Body of pancreas (tissue), 4 donors: ENCODE data around the gene ELOF1. TPM values are rescaled to one million over a fixed set of nuclear protein-coding genes. Genes with fewer than 3 reads are reported as not detected.

ENCODE experiments used
- ATAC-seq: fragments of 150-250 bp; one replicate; pipeline ENCODE4 v1.9.1; 2016
- DNase-seq, 4 donors: peaks; one replicate each; pipeline ENCODE4 v3.0.0-alpha.2; 2019
- H3K27ac ChIP-seq, 4 donors: fragments of 200-600 bp; sonication (generic); 1 replicate in 3 of 4; 2 replicates in 1 of 4; pipeline versions ENCODE4 v1.5.1 to v1.6.1; 2016 to 2019; ENCODE audit warnings: mild to moderate bottlenecking in 1 of 4, mixed read lengths in 1 of 4, moderate library complexity in 1 of 4
- H3K27me3 ChIP-seq, 2 donors: fragments of 200-600 bp; sonication (generic); one replicate each; pipeline ENCODE4 v1.6.0; 2016; ENCODE audit warnings: mild to moderate bottlenecking in 1 of 2
- H3K36me3 ChIP-seq, 2 donors: fragments of 200-600 bp; sonication (generic); replicated peaks in 1 of 2; 2 replicates each; pipeline ENCODE4 v1.5.1; 2016; ENCODE audit warnings: low read depth in 2 of 2; ENCODE audit not compliant: insufficient read depth in 1 of 2
- H3K4me1 ChIP-seq: fragments of 200-600 bp; sonication (generic); one replicate; pipeline ENCODE4 v1.6.0; 2016
- H3K4me3 ChIP-seq, 2 donors: fragments of 200-600 bp; sonication (generic); 1 replicate in 1 of 2; 2 replicates in 1 of 2; pipeline ENCODE4 v1.5.1; 2016 to 2019
- H3K9me3 ChIP-seq, 3 donors: fragments of 200-600 bp; sonication (generic); 1 replicate in 2 of 3; 2 replicates in 1 of 3; pipeline ENCODE4 v1.5.1; 2016
- POLR2A ChIP-seq, 3 donors: fragments of 450-650 bp; IDR thresholded peaks; one replicate each; pipeline ENCODE4 v1.6.1; 2016; ENCODE audit warnings: antibody characterized with exemption in 3 of 3, mild to moderate bottlenecking in 2 of 3
- WGBS, 2 donors: methylation state at CpG; one replicate each; pipeline ENCODE4 v1.1.5; 2017; 5-methylcytosine and 5-hydroxymethylcytosine counted together
- intact Hi-C: fragments of 100-400 bp; cut with DNase I; formaldehyde crosslinking; loops from one replicate; pipeline ENCODE4 v1.15.1; 2023
- total RNA-seq, 2 donors: library from RNA; depleted of rRNA; stranded (reverse); fragments of >200 nt; gene quantifications; one replicate each; pipeline ENCODE4 v1.1.0, GENCODE V29; 2016
- TF ChIP-seq, protein P1 (sequence below), 7 experiments: fragments of 450-650 bp in 4 of 7; fragments of 200-600 bp in 3 of 7; sonication (generic) in 3 of 7; IDR thresholded peaks; one replicate each; pipeline ENCODE4 v1.5.1; 2016 to 2019; ENCODE audit warnings: antibody characterized with exemption in 7 of 7

ELOF1 gene
- total RNA-seq, 2 donors from 2014 or later = 36.6 TPM

DNA sequence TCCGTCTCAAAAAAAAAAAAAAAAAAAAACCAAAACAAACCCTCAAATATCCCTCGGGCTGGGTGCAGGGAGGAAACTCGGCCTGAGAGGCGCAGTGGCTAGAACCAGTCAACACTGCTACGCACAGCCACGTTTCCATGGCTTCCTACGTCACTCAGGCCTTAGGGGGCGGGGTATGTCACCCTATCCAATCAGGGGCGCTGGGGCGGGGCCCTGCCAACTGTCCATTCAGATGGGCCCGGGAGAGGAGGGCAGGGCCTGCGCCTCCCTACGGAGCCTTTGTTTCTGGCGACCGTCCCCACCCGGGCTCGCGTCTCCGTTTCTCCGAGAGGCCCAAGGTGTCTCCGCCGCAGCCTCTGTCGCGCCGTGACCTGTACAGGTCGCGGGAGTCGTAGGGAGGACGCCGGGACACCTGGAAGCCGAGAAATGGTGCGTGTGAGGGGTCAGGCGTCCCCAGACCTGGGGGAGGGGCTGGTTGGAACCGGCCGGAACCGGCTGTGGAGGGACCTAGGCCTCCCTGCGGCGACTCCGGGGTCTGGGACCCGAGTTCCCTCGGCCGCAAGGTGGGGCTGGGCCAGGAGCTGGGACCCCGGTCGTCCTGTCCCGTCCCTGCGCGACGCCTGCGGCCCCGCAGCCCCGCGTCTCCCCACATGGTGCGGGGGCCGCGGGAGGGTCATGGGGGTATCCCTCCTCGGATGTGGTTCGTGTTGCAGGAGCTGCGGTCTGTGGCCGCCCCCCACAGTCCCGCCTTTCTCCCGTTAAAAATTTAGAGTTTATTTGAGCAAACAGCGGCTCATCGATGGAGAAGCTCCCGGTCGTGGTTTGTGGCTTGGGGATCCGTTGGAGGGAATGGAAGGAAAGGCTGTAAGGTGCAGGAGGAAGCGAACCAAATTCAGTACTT lies 38.4 kb upstream of the ELOF1 start, which contains the start of gene ZNF627:
TSS of gene ZNF627 (plus strand) at position 282 of the 901 bp plus-strand sequence. CDS start at position 427, 145 bp downstream.
- Histone ChIP-seq H3K4me3 (peak within 1 kb of the TSS; percentile 83 to 86), H3K4me1 (peaks cover 20% of the 10 kb centered on the region), H3K27me3 (no peaks in the 10 kb centered on the region), H3K36me3 (no peaks in the 10 kb centered on the region), H3K27ac (peak within 1 kb of the TSS; percentile 72 to 92 (median 88)), H3K9me3 (no peaks in the 10 kb centered on the region)
- intact Hi-C loops = no loop called here
- DNase-seq (peak; percentile 99 to 100 (median 100)), ATAC-seq (peak; percentile 100)
- peak; percentile 93 to 98 (median 98) for TF ChIP-seq POLR2A (IDR thresholded peaks at IDR 0.05)
- TF ChIP-seq, protein P1, sequence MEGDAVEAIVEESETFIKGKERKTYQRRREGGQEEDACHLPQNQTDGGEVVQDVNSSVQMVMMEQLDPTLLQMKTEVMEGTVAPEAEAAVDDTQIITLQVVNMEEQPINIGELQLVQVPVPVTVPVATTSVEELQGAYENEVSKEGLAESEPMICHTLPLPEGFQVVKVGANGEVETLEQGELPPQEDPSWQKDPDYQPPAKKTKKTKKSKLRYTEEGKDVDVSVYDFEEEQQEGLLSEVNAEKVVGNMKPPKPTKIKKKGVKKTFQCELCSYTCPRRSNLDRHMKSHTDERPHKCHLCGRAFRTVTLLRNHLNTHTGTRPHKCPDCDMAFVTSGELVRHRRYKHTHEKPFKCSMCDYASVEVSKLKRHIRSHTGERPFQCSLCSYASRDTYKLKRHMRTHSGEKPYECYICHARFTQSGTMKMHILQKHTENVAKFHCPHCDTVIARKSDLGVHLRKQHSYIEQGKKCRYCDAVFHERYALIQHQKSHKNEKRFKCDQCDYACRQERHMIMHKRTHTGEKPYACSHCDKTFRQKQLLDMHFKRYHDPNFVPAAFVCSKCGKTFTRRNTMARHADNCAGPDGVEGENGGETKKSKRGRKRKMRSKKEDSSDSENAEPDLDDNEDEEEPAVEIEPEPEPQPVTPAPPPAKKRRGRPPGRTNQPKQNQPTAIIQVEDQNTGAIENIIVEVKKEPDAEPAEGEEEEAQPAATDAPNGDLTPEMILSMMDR (IDR thresholded peaks at IDR 0.05) = peak in 6 of 7 experiments; percentile 14 to 74 (median 54)
- WGBS, 2 donors = 0% methylated on average over 14 to 66 of the region's 67 CpGs

DNA sequence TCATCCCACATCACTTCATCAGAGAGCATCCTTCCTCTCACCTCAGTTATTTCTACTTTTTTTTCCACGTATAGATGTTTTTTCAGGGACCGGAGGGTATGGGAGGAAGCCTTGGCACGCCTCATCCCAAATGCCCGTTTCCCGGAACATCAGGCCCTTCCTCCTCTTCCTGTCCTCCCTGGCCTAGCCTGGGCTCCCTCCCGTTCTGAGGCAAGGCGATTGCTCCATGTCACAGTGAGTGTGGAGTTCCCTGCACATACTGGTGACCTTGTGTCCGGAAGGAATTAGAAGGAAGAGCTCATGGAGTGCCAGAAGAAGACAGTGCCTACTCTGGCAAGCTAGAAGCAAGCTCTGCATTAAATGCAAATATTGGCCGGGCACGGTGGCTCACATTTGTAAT lies 37.1 kb upstream of the ELOF1 start:
- TF ChIP-seq, protein P1 (IDR thresholded peaks at IDR 0.05) = no peak
- TF ChIP-seq POLR2A (IDR thresholded peaks at IDR 0.05) = no peak
- Histone ChIP-seq H3K27ac (no peak overlapping the region), H3K36me3 (no peaks in the 10 kb centered on the region), H3K27me3 (no peaks in the 10 kb centered on the region), H3K4me1 (peaks cover 20% of the 10 kb centered on the region), H3K4me3 (no peak overlapping the region), H3K9me3 (no peaks in the 10 kb centered on the region)
- no peak for DNase-seq
- intact Hi-C loops = no loop called here
- WGBS, 2 donors = 81 to 82% methylated on average over 10 of the region's 10 CpGs
- ATAC-seq = no peak

DNA sequence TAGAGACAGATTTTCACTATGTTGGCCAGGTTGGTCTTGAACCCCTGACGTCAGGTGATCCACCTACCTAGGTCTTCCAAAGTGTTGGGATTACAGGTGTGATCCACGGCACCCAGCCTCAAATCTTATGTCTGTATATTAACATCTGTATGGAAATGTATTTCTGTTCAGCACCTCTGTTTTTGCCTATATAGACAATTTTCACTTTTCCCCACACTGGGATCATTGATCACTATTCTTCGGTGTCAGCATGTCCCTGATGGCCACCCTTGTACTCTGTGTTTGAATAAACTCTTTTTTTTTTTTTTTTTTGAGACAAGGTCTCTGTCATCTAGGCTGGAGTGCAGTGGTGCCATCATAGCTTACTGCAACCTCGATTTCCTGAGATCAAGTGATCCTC lies 35.1 kb upstream of the ELOF1 start:
- intact Hi-C loops = no loop called here
- 72 to 83% methylated on average over 4 of the region's 4 CpGs for WGBS, 2 donors

DNA sequence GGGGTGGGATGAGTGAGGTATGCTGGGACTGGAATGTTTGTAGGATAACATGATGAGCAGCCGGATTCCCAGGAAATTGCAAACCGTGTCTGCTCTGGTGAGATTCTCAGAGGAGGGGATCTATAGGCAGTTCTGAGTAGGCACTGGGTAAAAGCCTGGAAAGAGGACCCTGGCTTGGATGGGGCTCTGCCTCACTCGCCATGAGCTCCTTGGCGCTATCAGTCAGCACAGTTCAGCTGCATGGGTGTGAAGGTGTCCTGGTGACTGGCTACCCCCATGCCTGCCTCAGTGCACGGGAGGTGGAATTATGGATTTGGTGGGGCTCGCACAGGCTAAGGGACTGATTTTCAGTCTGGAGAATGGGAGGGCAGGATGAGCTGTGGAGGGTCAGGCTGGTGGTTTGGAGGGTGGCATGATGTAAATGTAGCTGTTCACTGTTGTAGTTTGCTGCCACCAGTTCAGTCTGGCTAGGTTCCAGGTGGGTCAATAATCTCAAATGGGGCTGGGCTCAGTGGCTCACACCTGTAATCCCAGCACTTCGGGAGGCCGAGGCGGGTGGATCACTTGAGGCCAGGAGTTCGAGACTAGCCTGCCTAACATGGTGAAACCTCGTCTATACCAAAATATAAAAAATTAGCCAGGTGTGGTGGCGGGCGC lies 29.1 kb upstream of the ELOF1 start:
- ATAC-seq (peak; percentile 39), DNase-seq (peak in 3 of 4 donors; percentile 15 to 41 (median 37))
- WGBS, 2 donors = 45 to 58% methylated on average over 11 to 13 of the region's 13 CpGs
- H3K27ac ChIP-seq = peak overlapping the region in 1 of 4 donors; percentile 9
- no peaks in the 10 kb centered on the region for H3K27me3 ChIP-seq
- TF ChIP-seq, protein P1 (IDR thresholded peaks at IDR 0.05) = peak in 1 of 7 experiments; percentile 16
- TF ChIP-seq POLR2A (IDR thresholded peaks at IDR 0.05) = no peak
- H3K4me3 ChIP-seq = no peak overlapping the region
- H3K9me3 ChIP-seq = no peaks in the 10 kb centered on the region
- H3K36me3 ChIP-seq = no peaks in the 10 kb centered on the region
- intact Hi-C loops = loop anchor here (10.0 kb wide), 1 partner anchor 293 kb away; the partner anchor contains the start of gene TSPAN16
- H3K4me1 ChIP-seq = peaks cover 9% of the 10 kb centered on the region

More for the DNA sequence above, 35.1 kb upstream of the ELOF1 start:
- Histone ChIP-seq H3K4me3 (no peak overlapping the region), H3K36me3 (no peaks in the 10 kb centered on the region), H3K4me1 (peaks cover 18% of the 10 kb centered on the region), H3K27me3 (no peaks in the 10 kb centered on the region), H3K9me3 (no peaks in the 10 kb centered on the region), H3K27ac (no peak overlapping the region)
- no peak for ATAC-seq
- TF ChIP-seq, protein P1 (IDR thresholded peaks at IDR 0.05) = no peak
- no peak for TF ChIP-seq POLR2A (IDR thresholded peaks at IDR 0.05)
- no peak for DNase-seq
